Stomach (tissue), 4 donors: ENCODE measurements around the gene USP24.

Experiments
- EP300 ChIP-seq: sonication (generic); formaldehyde crosslinking; IDR thresholded peaks from one replicate; pipeline ENCODE4 v1.6.1; 2017; ENCODE audit warnings: antibody characterized with exemption
- POLR2AphosphoS5 ChIP-seq, 3 donors: sonication (generic); formaldehyde crosslinking; IDR thresholded peaks; one replicate each; pipeline ENCODE4 v1.6.1; 2016; ENCODE audit warnings: antibody characterized with exemption in 3 of 3

DNA sequence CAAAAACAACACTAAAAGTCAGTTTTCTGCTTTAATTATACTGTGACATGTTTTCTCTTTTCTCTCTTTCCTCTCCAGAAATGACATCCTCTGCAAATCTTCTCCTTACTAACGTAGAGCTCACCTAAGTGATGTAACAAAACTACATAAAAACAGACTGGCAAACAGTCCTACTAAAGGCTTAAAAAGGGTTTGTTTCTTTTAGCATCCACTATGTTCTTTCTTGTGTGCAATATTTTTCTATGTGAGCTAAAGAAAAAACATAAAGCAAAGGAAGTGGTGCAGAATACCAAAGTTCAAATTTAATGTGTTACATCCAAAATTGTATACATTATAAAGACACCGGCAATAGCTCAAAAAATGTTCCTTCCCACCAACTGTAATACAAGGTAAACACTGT, 14.5 kb downstream of the USP24 start:
- TF ChIP-seq POLR2AphosphoS5 (IDR thresholded peaks at IDR 0.05) (no peak), EP300 (no peak)
